ENCODE measurements around the gene CFAP157. TPM values are rescaled to one million over a fixed set of nuclear protein-coding genes. Genes with fewer than 3 reads are reported as not detected.

CFAP157 gene
- under 1 TPM; 0.14 TPM for total RNA-seq
- long read RNA-seq, donor 1: 0 reads
- long read RNA-seq, donor 2, partial matches to known transcripts: 0 of 2 reads
- long read RNA-seq, donor 2, other reads (novel, unspliced or antisense): 2 of 2 reads

GRCh38 chr9:127706836-127707241 is at the start of gene CFAP157:
CFAP157 (plus strand) TSS chr9:127706988; CDS start chr9:127707032, 44 bp downstream.
- intact Hi-C loops (cut with DNase I): no loop called here
- DNase-seq (ENCODE audit: low spot score): no peak

GRCh38 chr9:127658428-127658827 is 48.4 kb upstream of the CFAP157 start:
- intact Hi-C loops (cut with DNase I): no loop called here
- no peak for DNase-seq (ENCODE audit: low spot score)

- DNase-seq (ENCODE audit: low spot score): no peak
- intact Hi-C loops (cut with DNase I): no loop called here
Observed at GRCh38 chr9:127660886-127661741, 45.7 kb upstream of the CFAP157 start.

GRCh38 chr9:127662617-127663016 is 44.2 kb upstream of the CFAP157 start:
- no peak for DNase-seq (ENCODE audit: low spot score)
- intact Hi-C loops (cut with DNase I): no loop called here

- intact Hi-C loops (cut with DNase I): no loop called here
- no peak for DNase-seq (ENCODE audit: low spot score)
Observed at GRCh38 chr9:127664324-127664677, 42.5 kb upstream of the CFAP157 start.

DNA sequence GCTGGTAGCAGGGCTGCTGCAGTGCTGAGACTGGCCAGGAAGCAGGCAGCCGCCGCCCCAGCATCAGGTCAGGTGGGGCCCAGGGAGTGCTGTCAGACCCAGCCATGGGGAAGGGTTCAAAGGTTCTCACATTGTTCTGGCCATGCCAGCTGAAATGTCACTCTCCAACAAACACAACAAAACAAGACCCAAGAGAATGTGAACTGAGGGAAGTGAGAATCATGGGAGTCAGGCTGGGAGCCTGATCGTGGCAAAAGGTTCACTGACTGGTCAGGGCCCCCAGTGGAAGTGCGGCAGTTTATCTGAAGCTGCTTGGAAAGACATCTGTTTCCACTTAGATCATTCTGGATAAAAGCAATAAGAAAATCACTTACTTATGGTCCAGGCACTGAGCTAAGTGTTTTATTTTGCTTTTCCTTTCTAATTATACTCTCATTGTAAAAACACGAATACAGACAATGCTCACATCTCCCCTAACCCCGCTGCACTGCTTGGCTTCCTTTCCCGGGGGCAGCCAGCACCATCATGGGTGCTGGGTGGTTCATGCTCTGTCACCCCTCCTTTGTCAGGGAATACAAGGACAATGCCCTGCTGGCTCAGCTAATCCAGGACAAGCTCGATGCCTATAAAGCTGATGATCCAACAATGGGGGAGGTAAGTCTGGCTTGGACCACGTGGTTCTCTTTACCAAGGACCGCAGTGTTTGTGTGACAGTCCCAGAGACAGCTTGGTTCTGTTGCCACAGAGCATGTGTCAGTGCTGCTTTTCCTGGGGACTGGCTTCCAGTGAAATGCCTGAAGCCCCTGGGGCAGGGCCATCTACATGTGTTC is 41.9 kb upstream of the CFAP157 start:
- intact Hi-C loops (cut with DNase I): no loop called here
- no peak for DNase-seq (ENCODE audit: low spot score)

DNA sequence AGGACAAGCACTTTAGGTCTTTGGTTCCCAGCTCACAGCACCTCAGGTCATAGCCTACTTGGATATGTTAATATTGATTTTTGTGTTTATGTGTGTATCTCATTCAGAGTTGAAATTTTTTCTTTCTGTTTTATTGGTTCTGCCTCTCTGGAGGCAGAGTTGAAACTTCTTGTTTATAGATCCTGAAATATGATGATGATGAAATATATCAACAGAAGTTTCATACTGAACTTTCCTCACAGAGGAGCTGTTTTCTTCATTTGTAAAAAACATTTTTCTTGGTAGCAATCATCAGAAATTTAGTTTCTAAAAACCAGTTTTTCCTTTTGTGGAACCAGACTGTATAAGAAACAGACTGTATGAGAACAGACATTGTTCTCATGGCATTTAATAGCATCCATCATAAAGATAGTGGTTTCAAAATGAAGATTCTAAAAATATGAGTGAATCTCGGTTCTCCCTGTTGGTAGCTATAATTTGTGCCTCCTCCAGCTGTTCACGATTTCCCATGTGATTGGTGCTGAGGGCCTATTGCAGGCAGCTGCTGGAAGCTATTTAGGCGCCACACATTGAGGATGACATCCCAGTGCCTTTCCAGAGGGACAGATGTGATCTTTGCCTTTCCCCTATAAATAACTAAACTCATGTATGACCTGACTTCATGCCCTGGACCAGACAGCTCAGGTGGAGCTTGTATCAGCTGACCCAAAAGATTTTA is 39.5 kb upstream of the CFAP157 start:
- intact Hi-C loops (cut with DNase I): no loop called here
- DNase-seq (ENCODE audit: low spot score): no peak

GRCh38 chr9:127667906-127668305 is 38.9 kb upstream of the CFAP157 start:
- DNase-seq (ENCODE audit: low spot score): no peak
- intact Hi-C loops (cut with DNase I): no loop called here

DNA sequence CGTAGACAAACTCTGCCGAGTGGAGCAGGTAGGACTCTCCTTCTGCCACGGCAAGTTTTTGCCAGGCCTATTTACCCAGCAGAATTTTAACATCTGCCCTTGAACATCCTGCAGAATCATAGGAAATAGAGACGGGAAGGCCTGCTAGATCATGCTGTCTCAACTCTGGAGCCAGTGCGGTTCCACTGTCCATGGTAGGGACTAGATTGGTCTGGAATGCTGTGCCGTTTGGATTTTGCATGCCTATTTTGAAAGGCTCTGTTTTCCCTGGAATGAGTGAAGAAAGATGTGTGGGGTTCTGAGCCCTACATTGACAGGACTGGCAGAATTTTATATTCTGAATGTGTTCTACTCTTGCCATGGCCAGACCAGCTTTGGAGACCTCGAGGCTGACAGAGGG is 33.6 kb upstream of the CFAP157 start:
- intact Hi-C loops (cut with DNase I): no loop called here
- no peak for DNase-seq (ENCODE audit: low spot score)

DNA sequence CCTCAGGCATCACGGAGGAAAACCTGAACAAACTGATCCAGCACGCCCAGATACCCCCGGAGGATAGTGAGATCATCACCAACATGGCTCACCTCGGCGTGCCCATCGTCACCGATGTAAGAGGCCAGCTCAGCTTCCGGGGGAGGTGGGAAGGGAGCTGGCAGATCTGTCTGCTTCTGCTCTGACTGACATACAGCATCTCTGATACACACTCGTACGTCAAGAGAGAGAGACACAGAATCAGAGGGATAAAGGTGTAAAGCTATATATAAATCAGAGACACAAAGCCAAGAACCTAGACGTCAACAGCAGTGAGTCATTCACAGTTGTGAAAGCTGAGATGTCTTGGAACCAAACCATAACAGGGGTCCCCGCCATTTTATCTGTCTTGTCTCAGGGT is 30.1 kb upstream of the CFAP157 start:
- intact Hi-C loops (cut with DNase I): no loop called here
- no peak for DNase-seq (ENCODE audit: low spot score)

DNA sequence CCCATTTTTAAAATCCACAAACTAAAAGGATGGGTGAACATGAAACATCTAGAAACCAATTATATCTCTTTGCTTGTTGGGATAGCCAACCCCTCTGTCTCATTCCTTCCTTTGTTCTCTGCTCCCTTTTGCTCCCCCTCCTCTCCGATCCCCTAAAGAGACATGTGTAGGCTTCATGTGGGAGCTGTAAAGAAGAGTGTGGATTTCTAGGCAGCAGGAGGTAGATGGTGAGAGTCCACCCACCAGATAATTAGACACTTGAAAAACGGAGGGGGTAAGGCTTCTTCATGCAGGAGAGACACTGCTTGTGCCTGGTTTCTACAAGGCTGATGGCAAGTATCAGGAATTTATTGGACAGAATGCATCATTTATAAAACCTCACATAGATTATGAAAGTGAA is 27.3 kb upstream of the CFAP157 start:
- no peak for DNase-seq (ENCODE audit: low spot score)
- intact Hi-C loops (cut with DNase I): no loop called here

GRCh38 chr9:127680226-127680625 is 26.6 kb upstream of the CFAP157 start:
- DNase-seq (ENCODE audit: low spot score): no peak
- intact Hi-C loops (cut with DNase I): no loop called here

DNA sequence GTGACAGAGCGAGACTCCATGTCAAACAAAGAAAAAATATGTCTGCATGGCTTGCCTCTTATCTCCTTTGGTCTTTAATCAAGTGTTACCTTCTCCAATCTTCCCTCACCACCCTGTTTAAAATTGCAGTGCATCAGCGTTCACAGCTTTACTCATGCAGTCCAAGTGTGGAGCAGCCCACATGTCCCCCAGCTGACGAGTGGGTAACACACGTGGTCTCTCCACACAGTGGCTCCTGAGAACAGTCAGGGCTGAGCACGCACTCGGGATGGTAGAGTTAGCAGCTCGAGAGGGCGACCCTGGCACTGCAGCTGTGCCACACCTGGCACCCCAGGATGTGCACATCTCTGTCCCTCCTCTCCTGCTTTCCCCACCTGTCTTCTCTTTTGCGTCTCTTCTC is 25.9 kb upstream of the CFAP157 start:
- intact Hi-C loops (cut with DNase I): no loop called here
- no peak for DNase-seq (ENCODE audit: low spot score)

DNA sequence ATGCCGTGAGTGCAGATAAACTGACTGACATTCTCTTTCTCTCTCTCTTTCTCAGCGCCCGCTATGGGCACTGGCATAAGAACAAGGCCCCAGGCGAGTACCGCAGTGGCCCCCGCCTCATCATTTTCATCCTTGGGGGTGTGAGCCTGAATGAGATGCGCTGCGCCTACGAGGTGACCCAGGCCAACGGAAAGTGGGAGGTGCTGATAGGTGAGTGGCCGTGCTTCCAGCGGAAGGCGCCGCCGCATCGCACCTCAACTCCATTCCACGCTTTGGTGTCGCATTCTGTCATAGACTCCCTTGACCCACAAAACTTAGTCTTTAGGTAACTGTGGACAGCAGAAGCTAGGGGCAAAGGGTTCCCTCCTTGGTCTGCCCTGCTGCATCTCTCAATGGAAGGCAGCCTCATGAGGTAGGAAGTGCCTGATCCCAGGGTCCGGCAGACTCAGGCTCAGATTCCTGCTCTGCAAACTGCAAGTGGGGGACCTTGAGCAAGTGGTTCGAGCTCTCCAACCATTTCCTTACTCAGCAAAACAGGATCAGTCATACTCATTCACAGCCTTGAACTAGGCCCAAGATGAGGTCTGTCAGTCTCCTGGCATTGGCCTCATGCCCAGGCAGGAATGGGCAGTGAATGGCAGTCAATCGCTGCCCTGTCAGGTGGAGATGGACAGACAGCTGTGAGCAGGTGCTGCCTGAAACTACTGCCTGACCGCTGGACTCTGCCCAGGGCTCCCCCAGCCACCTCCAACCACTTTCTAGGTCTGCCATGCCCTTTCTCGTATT is 24.2 kb upstream of the CFAP157 start:
- intact Hi-C loops (cut with DNase I): no loop called here
- DNase-seq (ENCODE audit: low spot score): no peak

DNA sequence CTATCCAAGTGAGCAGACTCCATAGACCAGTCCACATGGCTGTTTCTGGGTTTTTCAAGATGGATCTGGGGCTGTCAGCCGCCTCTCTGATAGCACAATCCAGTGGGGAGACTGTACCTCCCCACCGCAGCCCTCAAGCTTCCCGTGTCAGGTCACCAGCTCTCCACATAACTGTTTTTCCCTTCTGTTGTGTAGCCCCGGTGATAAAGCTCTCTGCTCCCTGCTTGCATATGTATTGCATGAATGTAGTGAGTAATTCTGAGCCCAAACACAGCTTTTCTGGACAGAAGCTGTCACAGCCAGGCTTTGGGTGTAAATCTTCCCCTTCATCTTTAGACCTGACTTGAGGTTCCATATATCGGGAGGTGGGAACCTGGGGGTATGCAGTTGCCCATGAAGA is 23.1 kb upstream of the CFAP157 start:
- no peak for DNase-seq (ENCODE audit: low spot score)
- intact Hi-C loops (cut with DNase I): no loop called here

GRCh38 chr9:127684576-127684975 is 22.2 kb upstream of the CFAP157 start:
- DNase-seq (ENCODE audit: low spot score): no peak
- intact Hi-C loops (cut with DNase I): no loop called here

DNA sequence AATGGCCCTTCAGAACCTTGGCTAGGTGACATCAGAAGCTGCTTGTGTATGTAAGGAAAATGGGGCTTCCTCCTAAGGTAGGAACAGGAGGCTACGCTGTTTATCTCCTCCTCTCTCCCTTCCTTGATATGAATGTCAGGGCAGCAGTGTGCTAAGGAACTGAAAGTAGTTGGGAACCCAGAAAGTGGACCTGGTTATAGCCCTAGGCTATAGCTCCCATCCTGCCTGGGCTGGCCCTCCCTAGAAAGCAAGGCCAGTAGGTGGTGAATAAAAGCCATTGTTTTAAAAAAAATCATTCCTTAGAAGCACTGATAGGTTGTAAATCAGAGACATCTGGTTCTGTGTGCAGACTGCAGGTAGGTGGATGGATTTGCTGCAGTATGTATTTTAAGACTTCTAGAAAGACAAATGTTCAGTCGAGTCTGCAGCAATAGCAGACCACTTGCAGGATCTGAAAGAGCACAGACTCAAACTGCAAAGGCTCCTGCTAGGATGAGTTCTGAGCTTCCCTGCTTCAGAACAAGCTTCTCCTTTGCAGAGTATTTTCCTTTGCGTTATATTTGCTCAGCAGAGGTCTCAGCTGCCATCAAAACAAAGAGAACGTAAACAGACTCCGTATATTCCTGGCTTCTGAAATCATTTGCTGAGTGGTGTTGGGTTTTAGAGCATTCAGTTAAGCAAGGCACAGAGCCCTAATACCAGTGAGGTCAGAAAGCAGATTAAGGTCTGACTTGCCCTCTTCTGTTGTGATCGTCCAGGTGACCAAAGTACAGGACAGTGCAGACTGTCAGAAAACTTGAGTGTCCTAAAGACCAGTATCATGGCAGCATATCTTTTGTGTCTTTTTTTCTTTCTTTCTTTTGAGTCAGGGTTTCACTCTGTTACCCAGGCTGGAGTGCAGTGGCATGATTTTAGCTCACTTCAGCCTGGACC is 20.1 kb upstream of the CFAP157 start:
- intact Hi-C loops (cut with DNase I): no loop called here
- DNase-seq (ENCODE audit: low spot score): no peak
